Fibroblast of villous mesenchyme (primary cell): ENCODE data around the gene TECR. TPM values are rescaled to one million over a fixed set of nuclear protein-coding genes. Genes with fewer than 3 reads are reported as not detected.
"Not testable (repeated sequence)": the region's sequence is repeated elsewhere in the genome, so short reads cannot be mapped to it uniquely, and the experiment has no call there.

Experiments used
- DNase-seq: peaks from one replicate; pipeline ENCODE4 v3.0.0-alpha.2; 2010; ENCODE audit warnings: low read depth
- H3K4me3 ChIP-seq: 2 replicates; pipeline ENCODE4 v1.5.1; 2011; ENCODE audit warnings: low read depth, mild to moderate bottlenecking, low read length
- CTCF ChIP-seq: IDR thresholded peaks from 2 replicates; pipeline ENCODE4 v1.5.1; 2012; ENCODE audit warnings: low read depth, mild to moderate bottlenecking, low read length; ENCODE audit not compliant: insufficient read depth
- total RNA-seq: library from RNA; depleted of rRNA; stranded (reverse); fragments of >200 nt; gene quantifications from 2 replicates; pipeline ENCODE4 v1.2.3, GENCODE V29; 2012

The TECR gene
- total RNA-seq, 1 donor, result 32.0 TPM

GRCh38 chr19:14551134-14552005 lies 22.0 kb downstream of the TECR start:
- peak; percentile 57 for TF ChIP-seq CTCF
- DNase-seq, result peak; percentile 87
- H3K4me3 ChIP-seq, result not testable (repeated sequence)

- not testable (repeated sequence) for H3K4me3 ChIP-seq, DNase-seq
Measured at GRCh38 chr19:14552006-14552360, 22.6 kb downstream of the TECR start.

- TF ChIP-seq CTCF, result no peak
- H3K4me3 ChIP-seq, result no peak overlapping the region
- DNase-seq, result no peak
Measured at GRCh38 chr19:14553042-14553938, 23.9 kb downstream of the TECR start.

- no peak for TF ChIP-seq CTCF
- H3K4me3 ChIP-seq, result no peak overlapping the region
- no peak for DNase-seq
Measured at GRCh38 chr19:14553939-14554243, 24.5 kb downstream of the TECR start.

- no peak for DNase-seq
- TF ChIP-seq CTCF, result no peak
- no peak overlapping the region for H3K4me3 ChIP-seq
Measured at GRCh38 chr19:14554382-14554812, 25.0 kb downstream of the TECR start.

- DNase-seq, result peak; percentile 44
- TF ChIP-seq CTCF, result no peak
- no peak overlapping the region for H3K4me3 ChIP-seq
Measured at GRCh38 chr19:14555918-14556661, 26.7 kb downstream of the TECR start.

- TF ChIP-seq CTCF, result peak; percentile 95
- DNase-seq, result peak; percentile 80
- no peak overlapping the region for H3K4me3 ChIP-seq
Measured at GRCh38 chr19:14556662-14557188, 27.3 kb downstream of the TECR start.
